Adrenal gland (tissue), 12 donors: ENCODE measurements around the gene TCN2. TPM values are rescaled to one million over a fixed set of nuclear protein-coding genes. Genes with fewer than 3 reads are reported as not detected.

Source experiments
- DNase-seq, 7 donors: peaks; one replicate each; pipeline ENCODE4 v3.0.0-alpha.2; 2019 to 2020
- H3K27ac ChIP-seq, 5 donors: fragments of 200-600 bp; sonication (generic) in 4 of 5; 1 replicate in 3 of 5; 2 replicates in 2 of 5; pipeline versions ENCODE4 v1.5.1 to v1.8.0; 2016 to 2020; ENCODE audit warnings: mild to moderate bottlenecking in 1 of 5
- H3K27me3 ChIP-seq: fragments of 200-600 bp; 2 replicates; pipeline ENCODE4 v1.8.0; 2021
- H3K36me3 ChIP-seq, 2 donors: fragments of 200-600 bp; replicated peaks in 1 of 2; 1 replicate in 1 of 2; 2 replicates in 1 of 2; pipeline versions ENCODE4 v1.5.1 to v1.8.0; 2018 to 2022
- H3K4me1 ChIP-seq, 2 donors: fragments of 200-600 bp; replicated peaks in 1 of 2; 1 replicate in 1 of 2; 2 replicates in 1 of 2; pipeline versions ENCODE4 v1.5.1 to v1.8.0; 2018 to 2021
- H3K4me3 ChIP-seq, 4 donors: fragments of 200-600 bp; sonication (generic) in 3 of 4; one replicate each; pipeline ENCODE4 v1.5.1; 2016 to 2018
- H3K9me3 ChIP-seq, 3 donors: fragments of 200-600 bp; sonication (generic) in 1 of 3; replicated peaks in 1 of 3; 1 replicate in 2 of 3; 2 replicates in 1 of 3; pipeline versions ENCODE4 v1.5.1 to v1.8.0; 2016 to 2021
- CTCF ChIP-seq, 6 experiments: fragments of 450-650 bp in 4 of 6; fragments of 200-600 bp in 2 of 6; sonication (generic) in 1 of 6; IDR thresholded peaks; 1 replicate in 5 of 6; 2 replicates in 1 of 6; pipeline versions ENCODE4 v1.5.1 to v1.8.0; 2016 to 2021; ENCODE audit warnings: antibody characterized with exemption in 6 of 6, mild to moderate bottlenecking in 2 of 6, moderate library complexity in 1 of 6
- POLR2A ChIP-seq, 2 donors: fragments of 450-650 bp; IDR thresholded peaks; one replicate each; pipeline ENCODE4 v1.6.1; 2017; ENCODE audit warnings: antibody characterized with exemption in 2 of 2, mild to moderate bottlenecking in 2 of 2, moderate library complexity in 1 of 2
- WGBS, 4 donors: extraction: QIAGEN DNeasy Blood & Tissue Kit in 2 of 4; methylation state at CpG; one replicate each; pipeline versions ENCODE4 v1.1.5 to v1.1.7; 2013 to 2017; 5-methylcytosine and 5-hydroxymethylcytosine counted together
- intact Hi-C, 2 donors: fragments of 100-400 bp; cut with DNase I; formaldehyde crosslinking; loops; one replicate each; pipeline versions ENCODE4 v1.14.1 to v1.15.0; 2022 to 2023
- polyA plus RNA-seq, 3 donors: library from polyadenylated mRNA; stranded (reverse); fragments of 200-250 nt in 2 of 3; fragments of 350-450 nt in 1 of 3; fragmentation: Illumina TruSeq in 1 of 3; extraction: RNeasy Lipid Tissue Mini Kit (QIAGEN cat#74804) in 1 of 3; gene quantifications; one replicate each; pipeline ENCODE4 v1.2.3, GENCODE V29; 2013 to 2014
- total RNA-seq, 9 donors: library from RNA; depleted of rRNA in 4 of 9; stranded (reverse); fragments of >200 nt in 4 of 9; fragments of 120-200 nt in 1 of 9; fragmentation: NEBNext Ultra II Directional in 1 of 9; extraction: Animal tissue kit (Norgen Biotek cat#: 25700) in 1 of 9; gene quantifications; one replicate each; pipeline versions ENCODE4 v1.1.0 to v1.2.4, GENCODE V29; 2013 to 2023
- donor health status: healthy with polysubstance abuse.
- donor health status: Bipolar disorder and iron deficiency.
- donor health status: DM: yes; HTN: yes; CAD: no.
- donor health status: DM: no; HTN: no; CAD: no.
- donor health status: DM: no; HTN: no; CAD: no.
- donor health status: DM: yes; HTN: yes; CAD: no.

Gene TCN2
- total and polyA plus RNA-seq, 12 donors, result 12.8 to 108 (median 49.9) TPM

- H3K36me3 ChIP-seq, result peaks cover 0 to 20% of the 10 kb centered on the region in 2 donors
- DNase-seq, result no peak
- no peaks in the 10 kb centered on the region for H3K9me3 ChIP-seq
- peak overlapping the region in 1 of 5 donors; percentile 4 for H3K27ac ChIP-seq
- peaks cover 0 to 4% of the 10 kb centered on the region in 2 donors for H3K4me1 ChIP-seq
- 3 to 6% (median 3%) methylated on average over 16 to 18 of the region's 18 CpGs for WGBS, 4 donors
- H3K27me3 ChIP-seq, result no peaks in the 10 kb centered on the region
- intact Hi-C loops, result no loop called here
- no peak for TF ChIP-seq CTCF (IDR thresholded peaks at IDR 0.05)
- TF ChIP-seq POLR2A (IDR thresholded peaks at IDR 0.05), result no peak
- peak overlapping the region; percentile 27 to 69 (median 37) for H3K4me3 ChIP-seq
These were observed 60.1 kb downstream of the TCN2 start for GRCh38 chr22:30667107-30667493.

DNA sequence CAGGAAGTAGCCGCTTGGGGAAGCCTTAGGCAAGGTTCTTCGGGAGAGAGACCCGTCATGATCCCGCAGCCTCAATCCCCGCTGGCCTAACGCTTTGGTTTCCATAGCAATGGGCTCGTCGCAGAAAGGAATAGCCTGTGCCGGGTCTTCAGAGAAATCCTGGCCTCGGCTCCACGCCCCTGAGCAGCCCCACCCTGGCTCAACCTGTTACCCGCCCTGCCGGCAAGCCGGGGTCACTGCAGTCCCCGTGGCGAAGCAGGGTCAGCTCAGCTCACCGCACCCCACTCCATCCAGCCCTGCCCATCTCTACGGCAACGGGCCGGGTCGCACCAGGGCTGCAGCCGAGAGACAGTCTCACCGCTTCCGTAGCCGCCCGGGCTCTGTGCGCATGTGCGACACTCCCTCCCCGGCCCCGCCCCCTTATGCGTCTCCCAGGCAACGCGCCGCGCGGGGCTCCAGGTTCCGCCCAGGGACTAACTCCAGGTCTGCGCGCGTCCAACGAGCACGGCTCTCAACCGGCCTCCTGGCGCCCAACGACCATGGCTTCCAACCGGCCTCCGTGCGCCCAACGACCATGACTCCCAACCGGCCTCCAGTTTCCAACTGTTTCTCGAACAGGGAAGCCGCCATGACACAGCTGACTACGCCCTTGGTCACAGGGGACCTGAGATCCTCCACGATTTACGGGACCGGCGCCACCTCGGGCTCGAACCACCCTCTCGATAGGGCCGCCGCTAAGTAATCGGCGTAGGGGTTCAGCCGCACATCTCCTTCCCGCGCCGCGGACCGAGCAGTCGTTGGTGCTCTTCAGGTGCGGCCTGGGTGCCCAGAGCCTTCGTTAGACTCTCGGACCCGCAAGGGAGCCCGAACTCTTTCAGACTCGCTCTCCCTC is 60.8 kb downstream of the TCN2 start, which contains the start of gene DUSP18:
TSS of gene DUSP18 (minus strand) at position 382 of the 892 bp plus-strand sequence. CDS start 3,872 bp downstream, outside the sequence.
- Histone ChIP-seq H3K27ac (peak within 1 kb of the TSS in 2 of 5 donors; percentile 28 to 45), H3K4me1 (peaks cover 0 to 4% of the 10 kb centered on the region in 2 donors), H3K36me3 (peaks cover 0 to 14% of the 10 kb centered on the region in 2 donors), H3K9me3 (no peaks in the 10 kb centered on the region), H3K27me3 (no peaks in the 10 kb centered on the region), H3K4me3 (peak within 1 kb of the TSS; percentile 27 to 69 (median 37))
- TF ChIP-seq POLR2A (IDR thresholded peaks at IDR 0.05), result peak in 1 of 2 donors; percentile 60
- peak in 5 of 6 experiments; percentile 15 to 53 (median 28) for TF ChIP-seq CTCF (IDR thresholded peaks at IDR 0.05)
- intact Hi-C loops, result no loop called here
- peak; percentile 90 to 97 (median 95) for DNase-seq
- WGBS, 4 donors, result 1 to 3% (median 2%) methylated on average over 7 to 77 of the region's 77 CpGs

DNA sequence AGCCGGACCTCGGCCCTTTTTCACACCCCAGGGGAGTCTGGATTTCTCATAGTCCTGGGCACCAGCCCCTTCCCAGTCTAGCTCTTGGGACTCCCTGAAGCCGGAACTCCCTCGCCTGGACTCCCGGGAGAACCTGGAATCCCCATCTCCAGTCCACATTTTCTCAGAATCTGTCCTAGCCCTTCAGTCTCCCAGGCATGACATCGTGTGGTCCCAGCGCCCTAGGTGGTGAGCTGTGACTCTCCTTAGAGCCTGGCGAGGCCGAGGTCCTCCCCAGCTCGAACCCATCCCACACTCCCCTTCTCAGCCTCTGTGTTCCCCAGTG is 61.4 kb downstream of the TCN2 start:
- Histone ChIP-seq H3K4me1 (peaks cover 0 to 4% of the 10 kb centered on the region in 2 donors), H3K27ac (peak overlapping the region in 2 of 5 donors; percentile 28 to 45), H3K4me3 (peak overlapping the region; percentile 27 to 69 (median 37)), H3K36me3 (peaks cover 0 to 8% of the 10 kb centered on the region in 2 donors), H3K9me3 (no peaks in the 10 kb centered on the region), H3K27me3 (no peaks in the 10 kb centered on the region)
- intact Hi-C loops, result no loop called here
- TF ChIP-seq POLR2A (IDR thresholded peaks at IDR 0.05), result no peak
- no peak for TF ChIP-seq CTCF (IDR thresholded peaks at IDR 0.05)
- DNase-seq, result peak in 1 of 7 donors; percentile 22
- 32 to 44% (median 38%) methylated on average over 8 to 10 of the region's 10 CpGs for WGBS, 4 donors

DNA sequence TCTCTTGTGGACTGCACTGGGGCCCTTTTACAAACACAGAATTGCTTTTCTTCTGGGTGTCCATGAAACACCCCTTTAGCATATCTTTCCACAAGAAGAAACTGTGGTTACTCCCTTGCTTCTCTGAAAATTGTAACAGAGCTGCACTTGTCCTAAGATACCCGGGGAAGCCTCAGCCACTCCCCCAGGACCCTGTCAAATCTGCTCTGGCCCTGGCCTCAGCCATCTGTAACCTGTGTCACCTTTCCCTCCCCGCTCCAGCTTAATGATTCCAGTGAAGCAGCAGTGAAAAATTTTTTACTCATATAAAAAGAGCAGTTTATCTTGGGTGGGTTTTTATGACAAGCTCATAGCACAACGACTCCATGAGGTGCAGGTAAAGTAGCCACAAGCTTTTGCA is 64.1 kb downstream of the TCN2 start:
- no peak overlapping the region for H3K27ac ChIP-seq
- H3K27me3 ChIP-seq, result no peaks in the 10 kb centered on the region
- no peak for DNase-seq
- 75 to 84% (median 79%) methylated on average over 3 of the region's 3 CpGs for WGBS, 4 donors
- TF ChIP-seq POLR2A (IDR thresholded peaks at IDR 0.05), result no peak
- TF ChIP-seq CTCF (IDR thresholded peaks at IDR 0.05), result no peak
- no peaks in the 10 kb centered on the region for H3K36me3 ChIP-seq
- intact Hi-C loops, result no loop called here
- no peak overlapping the region for H3K4me3 ChIP-seq
- H3K9me3 ChIP-seq, result no peaks in the 10 kb centered on the region
- peaks cover 0 to 4% of the 10 kb centered on the region in 2 donors for H3K4me1 ChIP-seq
